ENCODE data around the gene UPP1. TPM values are rescaled to one million over a fixed set of nuclear protein-coding genes. Genes with fewer than 3 reads are reported as not detected.
"Not testable (repeated sequence)": the region's sequence is repeated elsewhere in the genome, so short reads cannot be mapped to it uniquely, and the experiment has no call there.

UPP1 gene
- total RNA-seq, 2 donors from 2014 or later: 11.1 to 11.2 TPM

DNA sequence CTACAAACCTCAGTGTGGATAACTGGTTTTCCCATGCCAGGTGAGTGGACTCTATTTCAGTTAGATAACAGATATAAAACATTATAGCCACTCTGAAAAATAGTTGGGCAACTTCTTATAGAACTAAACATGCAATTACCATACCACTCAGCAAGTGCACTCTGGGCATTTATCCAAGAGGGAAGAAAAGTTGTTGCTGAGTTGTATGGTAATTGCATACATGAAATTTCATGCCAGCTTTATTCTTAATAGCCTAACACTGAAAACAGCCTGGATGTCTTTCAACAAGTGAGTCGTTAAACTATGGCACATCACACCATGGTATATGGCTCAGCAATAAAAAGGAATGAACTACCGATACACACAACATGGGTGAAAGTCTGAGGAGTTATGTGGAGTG lies 10.6 kb upstream of the UPP1 start:
- Histone ChIP-seq H3K36me3 (no peaks in the 10 kb centered on the region), H3K4me3 (no peak overlapping the region), H3K27ac (no peak overlapping the region), H3K4me1 (peaks cover 0 to 8% of the 10 kb centered on the region in 2 donors), H3K27me3 (no peaks in the 10 kb centered on the region), H3K9me3 (no peaks in the 10 kb centered on the region)
- TF ChIP-seq, protein P1, sequence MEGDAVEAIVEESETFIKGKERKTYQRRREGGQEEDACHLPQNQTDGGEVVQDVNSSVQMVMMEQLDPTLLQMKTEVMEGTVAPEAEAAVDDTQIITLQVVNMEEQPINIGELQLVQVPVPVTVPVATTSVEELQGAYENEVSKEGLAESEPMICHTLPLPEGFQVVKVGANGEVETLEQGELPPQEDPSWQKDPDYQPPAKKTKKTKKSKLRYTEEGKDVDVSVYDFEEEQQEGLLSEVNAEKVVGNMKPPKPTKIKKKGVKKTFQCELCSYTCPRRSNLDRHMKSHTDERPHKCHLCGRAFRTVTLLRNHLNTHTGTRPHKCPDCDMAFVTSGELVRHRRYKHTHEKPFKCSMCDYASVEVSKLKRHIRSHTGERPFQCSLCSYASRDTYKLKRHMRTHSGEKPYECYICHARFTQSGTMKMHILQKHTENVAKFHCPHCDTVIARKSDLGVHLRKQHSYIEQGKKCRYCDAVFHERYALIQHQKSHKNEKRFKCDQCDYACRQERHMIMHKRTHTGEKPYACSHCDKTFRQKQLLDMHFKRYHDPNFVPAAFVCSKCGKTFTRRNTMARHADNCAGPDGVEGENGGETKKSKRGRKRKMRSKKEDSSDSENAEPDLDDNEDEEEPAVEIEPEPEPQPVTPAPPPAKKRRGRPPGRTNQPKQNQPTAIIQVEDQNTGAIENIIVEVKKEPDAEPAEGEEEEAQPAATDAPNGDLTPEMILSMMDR (IDR thresholded peaks at IDR 0.05): no peak
- DNase-seq (ENCODE audit: low spot score): no peak

DNA sequence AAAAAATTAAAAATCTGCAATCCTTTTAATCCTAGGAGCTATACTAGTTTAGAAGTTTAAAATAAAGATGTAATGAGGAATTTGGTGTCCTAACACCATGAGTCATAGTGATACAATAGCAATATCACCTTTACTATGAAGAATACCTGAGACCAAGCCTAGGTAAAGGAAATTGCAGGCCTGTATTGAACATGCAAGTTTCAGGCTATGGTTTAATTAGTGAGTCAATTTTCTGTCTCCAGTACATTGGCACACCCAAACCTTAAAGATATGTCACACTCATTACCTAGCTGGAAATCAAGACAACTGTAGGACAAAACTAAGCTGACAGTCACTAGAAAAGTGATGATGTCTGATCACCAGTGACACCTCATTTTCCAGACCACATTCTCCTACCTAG lies 6.7 kb upstream of the UPP1 start:
- H3K36me3 ChIP-seq; H3K4me3 ChIP-seq; H3K27ac ChIP-seq; H3K9me3 ChIP-seq; DNase-seq (ENCODE audit: low spot score); H3K27me3 ChIP-seq: not testable (repeated sequence)
- peaks cover 0 to 39% of the 10 kb centered on the region in 2 donors for H3K4me1 ChIP-seq

DNA sequence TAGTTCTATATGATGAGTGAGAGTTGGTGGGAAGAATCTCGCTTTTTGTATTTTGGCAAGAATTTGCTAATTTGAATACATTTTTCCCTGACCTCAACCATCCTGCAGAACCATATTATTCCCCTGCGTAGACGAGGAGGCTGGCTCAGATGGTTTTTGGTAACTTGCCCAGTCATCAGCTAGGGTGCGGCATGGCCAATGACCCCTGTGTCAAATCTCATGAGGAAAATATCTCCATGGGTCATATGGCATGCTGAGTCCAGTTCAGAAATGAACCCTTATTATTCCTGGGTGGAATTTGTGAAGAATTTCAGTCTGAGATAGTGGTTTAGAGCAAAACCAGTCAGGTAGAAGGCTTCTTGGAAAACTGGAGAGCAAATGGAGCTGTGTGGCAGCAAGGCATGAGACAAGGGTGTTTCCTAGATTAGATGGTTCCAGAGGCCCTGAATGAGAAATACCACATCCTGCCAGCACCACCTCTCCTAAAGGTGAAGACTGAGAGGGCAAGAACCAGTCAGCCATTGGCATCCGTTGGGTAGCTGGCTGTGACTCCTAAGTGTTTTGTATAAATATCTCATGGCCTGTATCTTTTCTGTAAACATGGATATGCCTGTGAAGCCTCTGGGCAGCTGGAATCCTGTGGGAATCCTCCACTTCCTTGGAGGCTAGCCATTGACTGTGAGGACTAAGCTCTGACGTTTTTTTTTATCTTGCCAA lies 5.8 kb upstream of the UPP1 start:
- Histone ChIP-seq H3K4me1 (peaks cover 0 to 48% of the 10 kb centered on the region in 2 donors), H3K36me3 (no peaks in the 10 kb centered on the region), H3K27ac (no peak overlapping the region), H3K27me3 (no peaks in the 10 kb centered on the region), H3K9me3 (no peaks in the 10 kb centered on the region), H3K4me3 (no peak overlapping the region)
- TF ChIP-seq, protein P1 (IDR thresholded peaks at IDR 0.05): no peak
- no peak for DNase-seq (ENCODE audit: low spot score)

DNA sequence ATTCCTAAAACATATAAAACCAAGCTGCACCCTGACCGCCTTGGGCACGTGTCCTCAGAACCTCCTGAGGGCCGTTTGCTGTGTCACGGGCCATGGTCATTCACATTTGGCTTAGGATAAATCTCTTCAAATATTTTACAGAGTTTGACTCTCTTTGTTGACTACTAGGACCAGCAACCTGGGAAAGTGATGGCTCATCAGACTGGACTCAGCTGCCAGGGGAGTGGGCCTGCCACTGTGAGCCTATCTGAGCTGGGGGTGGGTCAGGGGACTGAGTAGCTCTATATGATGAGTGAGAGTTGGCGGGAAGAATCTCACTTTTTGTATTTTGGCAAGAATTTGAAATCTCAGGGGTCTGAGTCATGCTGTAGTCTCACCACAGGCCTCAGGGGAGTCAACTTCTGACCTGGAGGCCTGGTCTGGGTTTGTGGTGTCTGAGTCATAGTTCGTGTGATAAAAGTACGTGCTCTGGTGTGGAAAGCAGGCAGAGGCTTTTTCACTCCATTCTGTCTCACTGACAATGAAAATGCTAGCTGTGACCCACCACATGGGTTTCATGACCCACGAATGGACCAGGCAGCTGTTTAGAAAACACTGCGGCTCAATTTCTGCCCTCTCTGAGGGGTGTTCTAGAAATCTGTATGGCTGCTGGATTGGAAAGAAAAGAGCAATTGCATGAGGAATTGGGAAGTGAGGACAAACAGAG lies 4.2 kb upstream of the UPP1 start:
- Histone ChIP-seq H3K9me3 (no peaks in the 10 kb centered on the region), H3K4me1 (peaks cover 0 to 56% of the 10 kb centered on the region in 2 donors), H3K36me3 (no peaks in the 10 kb centered on the region), H3K27ac (peak overlapping the region; percentile 61 to 63), H3K27me3 (no peaks in the 10 kb centered on the region), H3K4me3 (no peak overlapping the region)
- TF ChIP-seq, protein P1 (IDR thresholded peaks at IDR 0.05): no peak
- peak; percentile 91 for DNase-seq (ENCODE audit: low spot score)

DNA sequence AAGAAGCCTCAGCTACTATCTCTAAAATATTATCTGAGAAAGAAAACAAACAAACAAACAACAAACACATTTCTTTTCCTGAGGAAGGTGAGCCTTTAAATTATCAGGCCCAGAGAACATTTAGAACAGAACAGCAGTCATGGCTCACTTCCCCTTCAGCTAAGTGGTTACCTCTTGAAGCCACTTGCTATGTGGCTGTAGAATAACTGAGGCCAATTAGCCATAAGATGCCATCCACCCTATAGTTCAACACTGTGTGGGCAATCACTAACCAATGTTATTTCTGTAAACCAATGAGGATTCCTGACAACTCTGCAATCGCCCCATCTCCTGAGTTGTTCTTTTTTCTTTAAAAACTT lies 3.7 kb upstream of the UPP1 start:
- TF ChIP-seq, protein P1 (IDR thresholded peaks at IDR 0.05): no peak
- peaks cover 0 to 62% of the 10 kb centered on the region in 2 donors for H3K4me1 ChIP-seq
- no peak overlapping the region for H3K4me3 ChIP-seq
- no peaks in the 10 kb centered on the region for H3K9me3 ChIP-seq
- H3K27ac ChIP-seq: peak overlapping the region; percentile 61 to 63
- H3K36me3 ChIP-seq: no peaks in the 10 kb centered on the region
- no peak for DNase-seq (ENCODE audit: low spot score)
- no peaks in the 10 kb centered on the region for H3K27me3 ChIP-seq

DNA sequence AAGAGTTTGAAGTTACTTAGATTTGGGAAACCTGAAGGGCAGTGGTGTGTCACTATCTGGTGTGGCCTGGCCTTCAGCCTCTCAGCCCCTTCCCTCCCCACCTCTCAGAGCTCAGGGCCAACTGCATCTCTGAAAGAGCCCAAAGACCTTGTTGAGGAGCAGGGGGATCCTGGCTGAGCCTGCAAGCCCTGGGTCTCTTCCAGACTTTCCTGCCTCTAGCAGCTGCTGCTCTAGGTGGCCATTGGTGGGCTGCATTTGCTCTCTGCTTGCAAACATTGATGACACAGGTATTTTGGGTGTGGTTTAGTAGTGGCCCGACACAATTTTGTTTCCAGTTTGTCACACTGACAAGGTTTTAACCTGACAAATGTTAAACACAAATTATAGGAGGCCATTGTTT lies 3.1 kb upstream of the UPP1 start:
- Histone ChIP-seq H3K4me1 (peaks cover 0 to 66% of the 10 kb centered on the region in 2 donors), H3K4me3 (no peak overlapping the region), H3K27me3 (no peaks in the 10 kb centered on the region), H3K36me3 (no peaks in the 10 kb centered on the region), H3K9me3 (no peaks in the 10 kb centered on the region), H3K27ac (peak overlapping the region in 1 of 2 donors; percentile 61)
- DNase-seq (ENCODE audit: low spot score): no peak
- TF ChIP-seq, protein P1 (IDR thresholded peaks at IDR 0.05): no peak
